Measurements from ENCODE around the gene ZBTB24. TPM values are rescaled to one million over a fixed set of nuclear protein-coding genes. Genes with fewer than 3 reads are reported as not detected.

Gene ZBTB24
- total and polyA plus RNA-seq, 2 experiments from 2014 or later: 3.3 to 7.6 TPM

GRCh38 chr6:109498052-109498451 lies 15.0 kb upstream of the ZBTB24 start:
- H3K9me2 ChIP-seq (ENCODE audit: insufficient read depth): no peaks in the 10 kb centered on the region
- no peak overlapping the region for H3K9ac ChIP-seq
- no peaks in the 10 kb centered on the region for H3K9me3 ChIP-seq (ENCODE audit: low read depth)
- no peaks in the 10 kb centered on the region for H3K27me3 ChIP-seq (replicated peaks; ENCODE audit: insufficient read depth)
- H3K4me3 ChIP-seq: no peak overlapping the region
- WGBS, 2 experiments (ENCODE audit: low coverage in 1 of 2, low lambda C conversion rate in 2 of 2, missing lambda C conversion rate in 2 of 2): 86 to 93% methylated on average over 4 of the region's 4 CpGs
- H3K36me3 ChIP-seq (ENCODE audit: low read depth): no peaks in the 10 kb centered on the region
- H3K4me1 ChIP-seq (ENCODE audit: insufficient read depth): no peaks in the 10 kb centered on the region
- TF ChIP-seq EZH2 (IDR thresholded peaks at IDR 0.05; ENCODE audit: insufficient read depth, poor library complexity, severe bottlenecking) (no peak), EZH2phosphoT487 (IDR thresholded peaks at IDR 0.05; ENCODE audit: insufficient read depth, low read depth) (no peak)
- H2AFZ ChIP-seq: no peak overlapping the region
- no peak overlapping the region for H3K27ac ChIP-seq
- no peaks in the 10 kb centered on the region for H3F3A ChIP-seq (ENCODE audit: insufficient read depth)
- DNase-seq: no peak
- in situ Hi-C loops (cut with MboI): no loop called here
- no peaks in the 10 kb centered on the region for H3K79me2 ChIP-seq (ENCODE audit: insufficient read depth)
- no peaks in the 10 kb centered on the region for H4K20me1 ChIP-seq (ENCODE audit: insufficient read depth)
- no peak overlapping the region for H3K4me2 ChIP-seq (ENCODE audit: unreplicated experiment)

- no peaks in the 10 kb centered on the region for H3F3A ChIP-seq (ENCODE audit: insufficient read depth)
- no peaks in the 10 kb centered on the region for H3K79me2 ChIP-seq (ENCODE audit: insufficient read depth)
- no peak overlapping the region for H3K9ac ChIP-seq
- H3K9me3 ChIP-seq (ENCODE audit: low read depth): no peaks in the 10 kb centered on the region
- H3K4me3 ChIP-seq: no peak overlapping the region
- no peaks in the 10 kb centered on the region for H3K27me3 ChIP-seq (replicated peaks; ENCODE audit: insufficient read depth)
- no peaks in the 10 kb centered on the region for H4K20me1 ChIP-seq (ENCODE audit: insufficient read depth)
- no peak for DNase-seq
- no peaks in the 10 kb centered on the region for H3K9me2 ChIP-seq (ENCODE audit: insufficient read depth)
- in situ Hi-C loops (cut with MboI): no loop called here
- WGBS, 2 experiments (ENCODE audit: low coverage in 1 of 2, low lambda C conversion rate in 2 of 2, missing lambda C conversion rate in 2 of 2): 35 to 40% methylated on average over 9 of the region's 9 CpGs
- H3K27ac ChIP-seq: no peak overlapping the region
- no peaks in the 10 kb centered on the region for H3K4me1 ChIP-seq (ENCODE audit: insufficient read depth)
- no peaks in the 10 kb centered on the region for H3K36me3 ChIP-seq (ENCODE audit: low read depth)
- no peak overlapping the region for H2AFZ ChIP-seq
- TF ChIP-seq EZH2phosphoT487 (IDR thresholded peaks at IDR 0.05; ENCODE audit: insufficient read depth, low read depth): no peak
- no peak overlapping the region for H3K4me2 ChIP-seq (ENCODE audit: unreplicated experiment)
Observed at GRCh38 chr6:109496036-109496772, 13.2 kb upstream of the ZBTB24 start.

GRCh38 chr6:109493865-109494264 lies 10.8 kb upstream of the ZBTB24 start:
- no peak overlapping the region for H3K9ac ChIP-seq
- DNase-seq: no peak
- no peaks in the 10 kb centered on the region for H3K27me3 ChIP-seq (replicated peaks; ENCODE audit: insufficient read depth)
- no peaks in the 10 kb centered on the region for H3K36me3 ChIP-seq (ENCODE audit: low read depth)
- H3K4me2 ChIP-seq (ENCODE audit: unreplicated experiment): no peak overlapping the region
- H2AFZ ChIP-seq: no peak overlapping the region
- H3K9me3 ChIP-seq (ENCODE audit: low read depth): no peaks in the 10 kb centered on the region
- H3K27ac ChIP-seq: no peak overlapping the region
- no peak overlapping the region for H3K4me3 ChIP-seq
- 94 to 95% methylated on average over 1 of the region's 1 CpG for WGBS, 2 experiments (ENCODE audit: low coverage in 1 of 2, low lambda C conversion rate in 2 of 2, missing lambda C conversion rate in 2 of 2)
- H3F3A ChIP-seq (ENCODE audit: insufficient read depth): no peaks in the 10 kb centered on the region
- in situ Hi-C loops (cut with MboI): no loop called here
- no peaks in the 10 kb centered on the region for H3K4me1 ChIP-seq (ENCODE audit: insufficient read depth)
- H3K79me2 ChIP-seq (ENCODE audit: insufficient read depth): no peaks in the 10 kb centered on the region
- no peaks in the 10 kb centered on the region for H4K20me1 ChIP-seq (ENCODE audit: insufficient read depth)
- H3K9me2 ChIP-seq (ENCODE audit: insufficient read depth): no peaks in the 10 kb centered on the region
- no peak for TF ChIP-seq EZH2phosphoT487 (IDR thresholded peaks at IDR 0.05; ENCODE audit: insufficient read depth, low read depth)
- TF ChIP-seq EZH2 (IDR thresholded peaks at IDR 0.05; ENCODE audit: insufficient read depth, poor library complexity, severe bottlenecking): no peak

DNA sequence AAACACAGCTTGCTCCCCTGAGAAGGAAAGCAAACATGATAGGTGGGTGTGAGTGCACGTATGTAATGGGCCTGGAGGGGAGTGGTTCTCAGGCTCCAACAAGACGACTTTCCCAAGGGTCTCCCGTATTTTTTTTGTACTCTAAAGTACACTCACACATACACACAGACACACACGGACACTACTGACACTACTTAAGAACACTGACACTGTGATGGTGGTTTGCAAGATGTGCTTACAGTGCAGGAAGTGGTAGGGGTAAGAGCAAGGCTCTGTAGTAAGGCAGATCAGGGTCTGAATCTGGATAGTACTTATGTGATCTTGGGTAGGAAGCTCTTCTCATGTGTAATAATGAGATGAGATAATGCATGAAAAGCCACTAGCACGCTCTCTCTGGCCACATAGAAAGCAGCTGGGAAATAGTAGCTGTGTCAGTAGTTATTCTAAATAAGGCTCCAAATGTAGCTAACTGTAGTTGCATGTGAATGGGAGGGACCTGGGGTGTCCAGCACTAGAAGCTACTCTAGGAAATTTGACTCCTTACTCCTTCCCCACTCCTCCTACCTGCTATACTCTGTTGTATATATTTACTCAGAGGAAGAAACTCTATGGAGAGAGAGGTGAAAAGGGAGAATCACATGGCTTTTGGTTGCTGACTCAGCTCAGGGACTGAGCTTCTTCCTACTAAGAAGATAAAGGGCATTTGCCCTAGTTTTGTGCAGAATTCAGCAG lies 8.4 kb upstream of the ZBTB24 start:
- in situ Hi-C loops (cut with MboI): no loop called here
- Histone ChIP-seq H3K4me1 (ENCODE audit: insufficient read depth) (no peaks in the 10 kb centered on the region), H4K20me1 (ENCODE audit: insufficient read depth) (no peaks in the 10 kb centered on the region), H3K9me3 (ENCODE audit: low read depth) (no peaks in the 10 kb centered on the region), H3K36me3 (ENCODE audit: low read depth) (no peaks in the 10 kb centered on the region), H3F3A (ENCODE audit: insufficient read depth) (no peaks in the 10 kb centered on the region), H2AFZ (no peak overlapping the region), H3K4me2 (ENCODE audit: unreplicated experiment) (no peak overlapping the region), H3K4me3 (no peak overlapping the region), H3K9me2 (ENCODE audit: insufficient read depth) (peaks cover 3% of the 10 kb centered on the region; the same call in 1 of the 2 replicates), H3K79me2 (ENCODE audit: insufficient read depth) (no peaks in the 10 kb centered on the region), H3K9ac (no peak overlapping the region), H3K27ac (no peak overlapping the region), H3K27me3 (replicated peaks; ENCODE audit: insufficient read depth) (no peaks in the 10 kb centered on the region)
- peak; percentile 26 for DNase-seq
- whole genome bisulfite sequencing, 2 experiments (ENCODE audit: low coverage in 1 of 2, low lambda C conversion rate in 2 of 2, missing lambda C conversion rate in 2 of 2): 35 to 41% methylated on average over 5 of the region's 5 CpGs
- no peak for TF ChIP-seq EZH2 (IDR thresholded peaks at IDR 0.05; ENCODE audit: insufficient read depth, poor library complexity, severe bottlenecking)
- no peak for TF ChIP-seq EZH2phosphoT487 (IDR thresholded peaks at IDR 0.05; ENCODE audit: insufficient read depth, low read depth)
